ENCODE measurements around the gene GNA12.
A peak's percentile ranks its signal among the peaks of the same experiment; 100 is the strongest.

GNA12 gene

DNA sequence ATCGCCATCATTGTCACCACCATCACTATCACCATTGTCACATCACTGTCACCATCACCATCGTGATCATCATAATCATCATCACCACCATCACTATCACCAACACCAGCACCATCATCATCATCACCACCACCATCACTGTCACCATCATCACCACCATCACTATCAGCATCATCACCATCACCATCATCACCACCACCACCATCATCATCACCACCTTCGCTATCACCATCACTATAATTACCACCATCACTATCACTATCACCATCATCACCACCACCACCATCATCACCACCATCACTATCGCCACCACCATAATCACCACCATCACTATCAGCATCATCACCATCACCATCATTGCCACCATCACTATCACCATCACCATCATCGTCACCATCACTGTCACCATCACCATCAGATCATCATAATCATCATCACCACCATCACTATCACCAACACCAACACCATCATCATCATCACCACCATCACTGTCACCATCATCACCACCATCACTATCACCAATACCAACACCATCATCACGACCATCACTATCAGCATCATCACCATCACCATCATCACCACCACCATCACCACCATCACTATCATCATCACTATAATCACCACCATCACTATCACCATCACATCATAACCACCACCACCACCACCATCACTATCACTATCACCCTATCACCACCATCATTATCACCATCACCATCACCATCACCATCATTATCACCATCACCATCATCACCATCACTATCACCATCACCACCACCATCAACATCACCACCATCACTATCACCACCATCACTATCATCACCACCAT is 6.0 kb upstream of the GNA12 start:
- no peak overlapping the region for H3K4me3 ChIP-seq (ENCODE audit: low read depth, low read length)
- TF ChIP-seq, protein P1, sequence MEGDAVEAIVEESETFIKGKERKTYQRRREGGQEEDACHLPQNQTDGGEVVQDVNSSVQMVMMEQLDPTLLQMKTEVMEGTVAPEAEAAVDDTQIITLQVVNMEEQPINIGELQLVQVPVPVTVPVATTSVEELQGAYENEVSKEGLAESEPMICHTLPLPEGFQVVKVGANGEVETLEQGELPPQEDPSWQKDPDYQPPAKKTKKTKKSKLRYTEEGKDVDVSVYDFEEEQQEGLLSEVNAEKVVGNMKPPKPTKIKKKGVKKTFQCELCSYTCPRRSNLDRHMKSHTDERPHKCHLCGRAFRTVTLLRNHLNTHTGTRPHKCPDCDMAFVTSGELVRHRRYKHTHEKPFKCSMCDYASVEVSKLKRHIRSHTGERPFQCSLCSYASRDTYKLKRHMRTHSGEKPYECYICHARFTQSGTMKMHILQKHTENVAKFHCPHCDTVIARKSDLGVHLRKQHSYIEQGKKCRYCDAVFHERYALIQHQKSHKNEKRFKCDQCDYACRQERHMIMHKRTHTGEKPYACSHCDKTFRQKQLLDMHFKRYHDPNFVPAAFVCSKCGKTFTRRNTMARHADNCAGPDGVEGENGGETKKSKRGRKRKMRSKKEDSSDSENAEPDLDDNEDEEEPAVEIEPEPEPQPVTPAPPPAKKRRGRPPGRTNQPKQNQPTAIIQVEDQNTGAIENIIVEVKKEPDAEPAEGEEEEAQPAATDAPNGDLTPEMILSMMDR (IDR thresholded peaks at IDR 0.05; ENCODE audit: low read depth, low read length), result no peak

DNA sequence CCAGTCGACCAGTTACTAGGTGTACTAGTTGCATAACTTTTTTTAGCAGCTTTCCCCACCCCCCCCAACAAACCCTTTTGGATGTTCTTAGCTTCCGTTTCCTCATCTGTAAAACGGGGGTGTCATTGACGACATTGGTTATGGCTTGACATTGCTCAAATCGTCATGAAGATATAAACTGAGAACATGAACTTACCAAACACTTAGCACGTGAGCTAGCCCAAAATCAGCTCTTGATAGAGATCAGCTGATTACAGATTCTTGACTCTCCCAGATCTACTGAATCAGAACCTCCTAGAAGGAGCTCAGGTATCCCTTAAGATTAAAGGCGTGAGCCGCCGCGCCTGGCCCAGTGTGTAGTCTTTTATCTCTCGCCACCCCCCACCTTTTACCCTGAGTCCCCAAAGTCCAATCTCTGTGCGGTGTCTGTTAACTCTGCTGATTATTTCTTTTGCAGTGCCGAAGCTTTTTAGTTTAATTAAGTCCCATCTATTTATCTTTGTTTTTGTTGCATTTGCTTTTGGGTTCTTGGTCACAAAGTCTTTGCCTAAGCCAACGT is 1.0 kb upstream of the GNA12 start:
- TF ChIP-seq, protein P1 (IDR thresholded peaks at IDR 0.05; ENCODE audit: low read depth, low read length), result no peak
- no peak overlapping the region; the same call in 1 of the 2 replicates for H3K4me3 ChIP-seq (ENCODE audit: low read depth, low read length)

DNA sequence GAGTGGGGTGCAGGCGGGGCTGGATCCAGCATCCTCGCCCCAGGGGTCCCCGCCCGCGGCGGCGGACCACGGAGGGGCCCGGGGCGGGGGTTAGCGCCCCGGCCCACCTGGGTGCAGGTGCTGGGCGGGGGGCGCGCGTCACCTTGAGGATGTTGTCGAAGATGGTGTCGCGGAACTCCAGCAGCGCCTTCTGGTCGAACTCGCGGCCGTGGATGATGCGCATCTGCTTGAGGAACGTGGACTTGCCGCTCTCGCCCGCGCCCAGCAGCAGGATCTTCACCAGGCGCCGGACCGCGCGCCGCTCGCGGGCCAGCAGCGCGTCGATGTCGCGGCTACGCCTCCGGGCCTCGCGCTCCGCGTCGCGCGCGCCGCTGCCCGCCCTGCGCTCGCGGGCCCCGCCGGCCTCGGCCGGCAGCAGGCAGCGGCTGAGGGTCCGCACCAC is 376 bp downstream of the GNA12 start:
- TF ChIP-seq, protein P1 (IDR thresholded peaks at IDR 0.05; ENCODE audit: low read depth, low read length), result no peak
- H3K4me3 ChIP-seq (ENCODE audit: low read depth, low read length), result peak overlapping the region; percentile 77

DNA sequence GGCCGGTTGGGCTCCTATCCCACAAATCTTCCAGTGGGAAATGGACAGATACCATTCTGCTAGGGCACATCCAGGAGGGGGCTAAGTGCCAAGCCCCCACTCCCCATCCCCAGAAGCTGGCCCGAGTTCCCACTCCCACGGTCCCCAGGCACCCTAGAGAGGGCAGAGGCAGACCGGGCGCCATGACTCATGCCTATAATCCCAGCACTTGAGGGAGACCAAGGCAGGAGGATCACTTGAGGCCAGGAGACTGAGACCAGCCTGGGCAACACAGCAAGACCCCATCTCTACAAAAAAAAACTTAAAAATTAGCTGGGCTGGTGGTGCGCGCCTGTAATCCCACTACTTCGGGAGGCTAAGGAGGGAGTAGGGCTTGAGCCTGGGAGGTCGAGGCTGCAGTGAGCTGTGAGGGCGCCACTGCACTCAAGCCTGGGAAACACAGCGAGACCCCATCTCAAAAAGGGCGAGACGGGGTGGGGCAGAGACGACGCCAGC is 870 bp downstream of the GNA12 start:
- TF ChIP-seq, protein P1 (IDR thresholded peaks at IDR 0.05; ENCODE audit: low read depth, low read length), result no peak
- peak overlapping the region; percentile 77 for H3K4me3 ChIP-seq (ENCODE audit: low read depth, low read length)

DNA sequence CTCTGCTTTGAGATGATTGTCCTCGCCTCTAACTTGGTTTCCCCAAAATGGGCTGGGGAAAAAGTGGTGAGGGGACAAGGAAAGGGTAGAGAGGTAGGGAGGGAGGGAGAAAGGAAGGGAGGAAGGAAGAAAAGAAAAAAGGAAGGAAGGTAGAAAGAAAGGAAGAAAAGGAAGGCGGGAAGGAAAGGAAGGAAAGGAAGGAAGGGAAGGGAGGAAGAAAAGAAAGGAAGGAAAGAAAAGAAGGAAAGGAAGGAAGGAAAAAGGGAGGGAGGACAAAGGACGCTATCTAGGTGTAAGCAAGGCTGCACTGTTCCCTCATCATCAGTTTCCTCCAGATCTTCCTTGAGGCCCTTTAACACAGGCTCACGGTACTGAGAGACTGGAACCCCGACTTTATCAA is 2.2 kb downstream of the GNA12 start:
- H3K4me3 ChIP-seq (ENCODE audit: low read depth, low read length), result no peak overlapping the region

DNA sequence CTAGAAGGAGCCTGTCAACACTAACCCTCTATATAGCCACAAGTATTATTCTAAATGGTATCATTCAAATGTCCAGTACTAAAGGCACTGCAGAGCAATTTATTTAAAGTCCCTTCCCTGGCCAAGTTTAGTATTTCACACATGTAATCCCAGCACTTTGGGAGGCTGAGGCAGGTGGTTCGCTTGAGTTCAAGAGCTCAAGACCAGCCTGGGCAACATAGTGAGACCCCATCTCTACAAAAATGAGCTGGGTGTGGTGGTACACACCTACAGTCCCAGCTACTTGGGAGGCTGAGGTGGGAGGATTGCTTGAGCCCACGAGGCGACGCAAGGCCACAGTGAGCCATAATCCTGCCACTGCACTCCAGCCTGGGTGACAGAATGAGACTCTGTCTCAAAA is 3.6 kb downstream of the GNA12 start:
- TF ChIP-seq, protein P1 (IDR thresholded peaks at IDR 0.05; ENCODE audit: low read depth, low read length), result no peak
- H3K4me3 ChIP-seq (ENCODE audit: low read depth, low read length), result no peak overlapping the region

More for the DNA sequence above, 2.2 kb downstream of the GNA12 start:
- TF ChIP-seq, protein P1 (IDR thresholded peaks at IDR 0.05; ENCODE audit: low read depth, low read length), result no peak
